Measurements from ENCODE around the gene GSK3B. TPM values are rescaled to one million over a fixed set of nuclear protein-coding genes. Genes with fewer than 3 reads are reported as not detected.

Gene GSK3B
- total and polyA plus RNA-seq, 2 experiments from 2014 or later, result 19.7 to 43.1 TPM

GRCh38 chr3:120139140-120139539 lies 44.9 kb upstream of the GSK3B start:
- Histone ChIP-seq H3K4me1 (ENCODE audit: insufficient read depth) (peaks cover 19% of the 10 kb centered on the region), H3K36me3 (ENCODE audit: low read depth) (no peaks in the 10 kb centered on the region), H3K9me2 (ENCODE audit: insufficient read depth) (no peaks in the 10 kb centered on the region), H3K9ac (no peak overlapping the region), H3K79me2 (ENCODE audit: insufficient read depth) (no peaks in the 10 kb centered on the region), H3K4me2 (ENCODE audit: unreplicated experiment) (no peak overlapping the region), H3F3A (ENCODE audit: insufficient read depth) (peaks cover 10% of the 10 kb centered on the region), H2AFZ (no peak overlapping the region), H3K27ac (no peak overlapping the region), H4K20me1 (ENCODE audit: insufficient read depth) (no peaks in the 10 kb centered on the region), H3K4me3 (no peak overlapping the region), H3K27me3 (replicated peaks; ENCODE audit: insufficient read depth) (no peaks in the 10 kb centered on the region), H3K9me3 (ENCODE audit: low read depth) (no peaks in the 10 kb centered on the region)
- DNase-seq, result no peak
- WGBS, 2 experiments (ENCODE audit: low coverage in 1 of 2, low lambda C conversion rate in 2 of 2, missing lambda C conversion rate in 2 of 2), result 93 to 96% methylated on average over 4 of the region's 4 CpGs
- in situ Hi-C loops (cut with MboI), result no loop called here
- TF ChIP-seq EZH2phosphoT487 (IDR thresholded peaks at IDR 0.05; ENCODE audit: insufficient read depth, low read depth), result no peak
- TF ChIP-seq EZH2 (IDR thresholded peaks at IDR 0.05; ENCODE audit: insufficient read depth, poor library complexity, severe bottlenecking), result no peak

- Histone ChIP-seq H4K20me1 (ENCODE audit: insufficient read depth) (no peaks in the 10 kb centered on the region), H3K27ac (no peak overlapping the region), H3K79me2 (ENCODE audit: insufficient read depth) (no peaks in the 10 kb centered on the region), H2AFZ (no peak overlapping the region), H3K27me3 (replicated peaks; ENCODE audit: insufficient read depth) (no peaks in the 10 kb centered on the region), H3K4me3 (no peak overlapping the region), H3K4me1 (ENCODE audit: insufficient read depth) (peaks cover 19% of the 10 kb centered on the region), H3K9ac (no peak overlapping the region), H3K4me2 (ENCODE audit: unreplicated experiment) (no peak overlapping the region), H3K9me3 (ENCODE audit: low read depth) (no peaks in the 10 kb centered on the region), H3K9me2 (ENCODE audit: insufficient read depth) (no peaks in the 10 kb centered on the region), H3K36me3 (ENCODE audit: low read depth) (no peaks in the 10 kb centered on the region), H3F3A (ENCODE audit: insufficient read depth) (peaks cover 10% of the 10 kb centered on the region)
- TF ChIP-seq EZH2 (IDR thresholded peaks at IDR 0.05; ENCODE audit: insufficient read depth, poor library complexity, severe bottlenecking), result no peak
- no peak for TF ChIP-seq EZH2phosphoT487 (IDR thresholded peaks at IDR 0.05; ENCODE audit: insufficient read depth, low read depth)
- in situ Hi-C loops (cut with MboI), result no loop called here
- WGBS, 2 experiments (ENCODE audit: low coverage in 1 of 2, low lambda C conversion rate in 2 of 2, missing lambda C conversion rate in 2 of 2), result 35 to 57% methylated on average over 2 of the region's 2 CpGs
- no peak for DNase-seq
Observed at GRCh38 chr3:120137548-120137947, 43.3 kb upstream of the GSK3B start.

GRCh38 chr3:120130656-120131055 lies 36.4 kb upstream of the GSK3B start:
- Histone ChIP-seq H4K20me1 (ENCODE audit: insufficient read depth) (no peaks in the 10 kb centered on the region), H3K36me3 (ENCODE audit: low read depth) (no peaks in the 10 kb centered on the region), H3K4me2 (ENCODE audit: unreplicated experiment) (no peak overlapping the region), H3K79me2 (ENCODE audit: insufficient read depth) (no peaks in the 10 kb centered on the region), H3K4me1 (ENCODE audit: insufficient read depth) (peaks cover 15% of the 10 kb centered on the region), H3F3A (ENCODE audit: insufficient read depth) (0 out of 2 replicates have a peak, but pooled peaks cover 3% of the 10 kb centered on the region), H2AFZ (no peak overlapping the region), H3K27ac (no peak overlapping the region), H3K9me3 (ENCODE audit: low read depth) (no peaks in the 10 kb centered on the region), H3K4me3 (no peak overlapping the region), H3K27me3 (replicated peaks; ENCODE audit: insufficient read depth) (no peaks in the 10 kb centered on the region), H3K9me2 (ENCODE audit: insufficient read depth) (no peaks in the 10 kb centered on the region), H3K9ac (no peak overlapping the region)
- no peak for TF ChIP-seq EZH2phosphoT487 (IDR thresholded peaks at IDR 0.05; ENCODE audit: insufficient read depth, low read depth)
- in situ Hi-C loops (cut with MboI), result no loop called here
- no peak for DNase-seq
- WGBS, 2 experiments (ENCODE audit: low coverage in 1 of 2, low lambda C conversion rate in 2 of 2, missing lambda C conversion rate in 2 of 2), result 58 to 62% methylated on average over 3 of the region's 3 CpGs

- H3K4me1 ChIP-seq (ENCODE audit: insufficient read depth), result peaks cover 9% of the 10 kb centered on the region; the same call in 1 of the 2 replicates
- H3F3A ChIP-seq (ENCODE audit: insufficient read depth), result 0 out of 2 replicates have a peak, but pooled peaks cover 3% of the 10 kb centered on the region
- H2AFZ ChIP-seq, result no peak overlapping the region
- 77 to 79% methylated on average over 2 of the region's 2 CpGs for WGBS, 2 experiments (ENCODE audit: low coverage in 1 of 2, low lambda C conversion rate in 2 of 2, missing lambda C conversion rate in 2 of 2)
- in situ Hi-C loops (cut with MboI), result no loop called here
- H4K20me1 ChIP-seq (ENCODE audit: insufficient read depth), result no peaks in the 10 kb centered on the region
- no peak overlapping the region for H3K27ac ChIP-seq
- no peaks in the 10 kb centered on the region for H3K9me2 ChIP-seq (ENCODE audit: insufficient read depth)
- no peaks in the 10 kb centered on the region for H3K36me3 ChIP-seq (ENCODE audit: low read depth)
- H3K9me3 ChIP-seq (ENCODE audit: low read depth), result no peaks in the 10 kb centered on the region
- peak; percentile 66 for DNase-seq
- H3K9ac ChIP-seq, result no peak overlapping the region
- TF ChIP-seq EZH2 (IDR thresholded peaks at IDR 0.05; ENCODE audit: insufficient read depth, poor library complexity, severe bottlenecking) (no peak), EZH2phosphoT487 (IDR thresholded peaks at IDR 0.05; ENCODE audit: insufficient read depth, low read depth) (no peak)
- no peak overlapping the region for H3K4me2 ChIP-seq (ENCODE audit: unreplicated experiment)
- no peak overlapping the region for H3K4me3 ChIP-seq
- H3K27me3 ChIP-seq (replicated peaks; ENCODE audit: insufficient read depth), result no peaks in the 10 kb centered on the region
- no peaks in the 10 kb centered on the region for H3K79me2 ChIP-seq (ENCODE audit: insufficient read depth)
Observed at GRCh38 chr3:120129718-120130513, 35.7 kb upstream of the GSK3B start.
